Tibial nerve (tissue), 4 donors: ENCODE measurements around the gene STXBP6. TPM values are rescaled to one million over a fixed set of nuclear protein-coding genes. Genes with fewer than 3 reads are reported as not detected.

Experiments
- DNase-seq, 2 donors: peaks; one replicate each; pipeline ENCODE4 v3.0.0-alpha.2; 2019; ENCODE audit warnings: low spot score in 2 of 2
- H3K27ac ChIP-seq, 4 donors: fragments of 200-600 bp; sonication (generic) in 3 of 4; one replicate each; pipeline ENCODE4 v1.5.1; 2017 to 2019; ENCODE audit warnings: mild to moderate bottlenecking in 1 of 4
- H3K27me3 ChIP-seq, 2 donors: fragments of 200-600 bp; sonication (generic) in 1 of 2; one replicate each; pipeline versions ENCODE4 v1.5.1 to v1.6.0; 2017 to 2019
- H3K36me3 ChIP-seq, 3 donors: fragments of 200-600 bp; sonication (generic); one replicate each; pipeline ENCODE4 v1.5.1; 2018 to 2019
- H3K4me1 ChIP-seq, 4 donors: fragments of 200-600 bp; sonication (generic) in 3 of 4; one replicate each; pipeline ENCODE4 v1.5.1; 2017 to 2019
- H3K4me3 ChIP-seq, 4 donors: fragments of 200-600 bp; sonication (generic) in 3 of 4; one replicate each; pipeline ENCODE4 v1.5.1; 2017 to 2019; ENCODE audit warnings: mild to moderate bottlenecking in 1 of 4, moderate library complexity in 1 of 4
- H3K9me3 ChIP-seq, 4 donors: fragments of 200-600 bp; sonication (generic) in 3 of 4; one replicate each; pipeline ENCODE4 v1.5.1; 2017 to 2019
- CTCF ChIP-seq, 5 experiments: fragments of 200-600 bp in 3 of 5; fragments of 450-650 bp in 2 of 5; sonication (generic) in 3 of 5; IDR thresholded peaks; one replicate each; pipeline ENCODE4 v1.5.1; 2016 to 2019; ENCODE audit warnings: antibody characterized with exemption in 5 of 5, mild to moderate bottlenecking in 3 of 5, moderate library complexity in 2 of 5
- EP300 ChIP-seq, 2 donors: sonication (generic); formaldehyde crosslinking; IDR thresholded peaks; one replicate each; pipeline ENCODE4 v1.6.1; 2017; ENCODE audit warnings: antibody characterized with exemption in 2 of 2, mild to moderate bottlenecking in 1 of 2
- POLR2A ChIP-seq, 2 donors: fragments of 450-650 bp; IDR thresholded peaks; one replicate each; pipeline ENCODE4 v1.6.1; 2017; ENCODE audit warnings: antibody characterized with exemption in 2 of 2, mild to moderate bottlenecking in 2 of 2, moderate library complexity in 2 of 2
- WGBS, 2 donors: methylation state at CpG; one replicate each; pipeline ENCODE4 v1.1.5; 2018; 5-methylcytosine and 5-hydroxymethylcytosine counted together
- total RNA-seq, 4 donors: library from RNA; depleted of rRNA; stranded (reverse); fragments of >200 nt; gene quantifications; one replicate each; pipeline ENCODE4 v1.1.0, GENCODE V29; 2016

STXBP6 gene
- total RNA-seq, 4 donors from 2014 or later: 12.6 to 42.6 (median 33.5) TPM

GRCh38 chr14:24944800-24945199 lies 105.1 kb downstream of the STXBP6 start:
- no peaks in the 10 kb centered on the region for H3K27me3 ChIP-seq
- no peaks in the 10 kb centered on the region for H3K36me3 ChIP-seq
- TF ChIP-seq CTCF (IDR thresholded peaks at IDR 0.05) (no peak), EP300 (IDR thresholded peaks at IDR 0.05) (no peak), POLR2A (IDR thresholded peaks at IDR 0.05) (no peak)
- DNase-seq: no peak
- H3K27ac ChIP-seq: no peak overlapping the region
- no peaks in the 10 kb centered on the region for H3K4me1 ChIP-seq
- no peaks in the 10 kb centered on the region for H3K9me3 ChIP-seq
- H3K4me3 ChIP-seq: no peak overlapping the region
- 18 to 19% methylated on average over 2 of the region's 2 CpGs for WGBS, 2 donors

- H3K4me3 ChIP-seq: no peak overlapping the region
- peak in 1 of 2 donors; percentile 46 for TF ChIP-seq EP300 (IDR thresholded peaks at IDR 0.05)
- TF ChIP-seq POLR2A (IDR thresholded peaks at IDR 0.05): no peak
- TF ChIP-seq CTCF (IDR thresholded peaks at IDR 0.05): no peak
- no peak overlapping the region for H3K27ac ChIP-seq
- peak; percentile 27 to 61 for DNase-seq
- no peaks in the 10 kb centered on the region for H3K36me3 ChIP-seq
- H3K4me1 ChIP-seq: no peaks in the 10 kb centered on the region
- no peaks in the 10 kb centered on the region for H3K27me3 ChIP-seq
- WGBS, 2 donors: 58 to 69% methylated on average over 3 of the region's 3 CpGs
- H3K9me3 ChIP-seq: no peaks in the 10 kb centered on the region
Measured at GRCh38 chr14:24943024-24943423, 106.9 kb downstream of the STXBP6 start.

- DNase-seq: no peak
- Histone ChIP-seq H3K9me3 (no peaks in the 10 kb centered on the region), H3K27ac (no peak overlapping the region), H3K4me3 (no peak overlapping the region), H3K27me3 (no peaks in the 10 kb centered on the region), H3K4me1 (no peaks in the 10 kb centered on the region), H3K36me3 (no peaks in the 10 kb centered on the region)
- WGBS, 2 donors: 80 to 94% methylated on average over 1 of the region's 1 CpG
- TF ChIP-seq POLR2A (IDR thresholded peaks at IDR 0.05) (no peak), EP300 (IDR thresholded peaks at IDR 0.05) (no peak), CTCF (IDR thresholded peaks at IDR 0.05) (no peak)
Measured at GRCh38 chr14:24941719-24942118, 108.2 kb downstream of the STXBP6 start.

- no peaks in the 10 kb centered on the region for H3K4me1 ChIP-seq
- no peak for DNase-seq
- no peaks in the 10 kb centered on the region for H3K9me3 ChIP-seq
- H3K4me3 ChIP-seq: no peak overlapping the region
- H3K27me3 ChIP-seq: no peaks in the 10 kb centered on the region
- no peaks in the 10 kb centered on the region for H3K36me3 ChIP-seq
- WGBS, 2 donors: 87 to 94% methylated on average over 5 of the region's 5 CpGs
- TF ChIP-seq POLR2A (IDR thresholded peaks at IDR 0.05): no peak
- no peak for TF ChIP-seq EP300 (IDR thresholded peaks at IDR 0.05)
- TF ChIP-seq CTCF (IDR thresholded peaks at IDR 0.05): no peak
- H3K27ac ChIP-seq: no peak overlapping the region
Measured at GRCh38 chr14:24940213-24940783, 109.6 kb downstream of the STXBP6 start.

- no peaks in the 10 kb centered on the region for H3K36me3 ChIP-seq
- DNase-seq: no peak
- no peak overlapping the region for H3K27ac ChIP-seq
- H3K4me1 ChIP-seq: no peaks in the 10 kb centered on the region
- 13 to 37% methylated on average over 1 of the region's 1 CpG for WGBS, 2 donors
- H3K27me3 ChIP-seq: no peaks in the 10 kb centered on the region
- TF ChIP-seq EP300 (IDR thresholded peaks at IDR 0.05): no peak
- TF ChIP-seq CTCF (IDR thresholded peaks at IDR 0.05): no peak
- no peak for TF ChIP-seq POLR2A (IDR thresholded peaks at IDR 0.05)
- no peak overlapping the region for H3K4me3 ChIP-seq
- no peaks in the 10 kb centered on the region for H3K9me3 ChIP-seq
Measured at GRCh38 chr14:24938593-24938992, 111.4 kb downstream of the STXBP6 start.
